HepG2 (cell line): ENCODE data around the gene USP30. TPM values are rescaled to one million over a fixed set of nuclear protein-coding genes. Genes with fewer than 3 reads are reported as not detected.

Experiments
- CENPX ChIP-seq: sonication (generic); formaldehyde crosslinking; IDR thresholded peaks from 2 replicates; pipeline ENCODE4 v1.9.0; 2021; ENCODE audit warnings: mild to moderate bottlenecking, missing genetic modification reagents, moderate library complexity
- HHEX ChIP-seq: IDR thresholded peaks from 2 replicates; pipeline ENCODE4 v1.6.1; 2016; ENCODE audit warnings: control low read depth
- MAZ ChIP-seq, 2 experiments: sonication (generic) in 1 of 2; formaldehyde crosslinking in 1 of 2; IDR thresholded peaks; 2 replicates each; pipeline versions ENCODE4 v1.5.0 to v1.6.1; 2012 to 2020; ENCODE audit warnings: low read depth in 2 of 2, mild to moderate bottlenecking in 2 of 2, borderline replicate concordance in 1 of 2, improper control_type of control experiment in 1 of 2, low read length in 1 of 2, missing genetic modification reagents in 1 of 2, moderate library complexity in 1 of 2
- NONO ChIP-seq, 2 experiments: fragments of 450-650 bp in 1 of 2; sonication (generic) in 1 of 2; formaldehyde crosslinking in 1 of 2; IDR thresholded peaks in 1 of 2; conservative IDR thresholded peaks in 1 of 2; 2 replicates each; pipeline versions ENCODE4 v1.6.1 to v1.8.0; 2017 to 2022; ENCODE audit warnings: mild to moderate bottlenecking in 1 of 2, missing genetic modification reagents in 1 of 2, moderate library complexity in 1 of 2
- ONECUT2 ChIP-seq: sonication (generic); formaldehyde crosslinking; IDR thresholded peaks from 2 replicates; pipeline ENCODE4 v1.4.0; 2020; ENCODE audit warnings: missing genetic modification reagents
- POLR2A ChIP-seq, 2 experiments: IDR thresholded peaks; 2 replicates each; pipeline ENCODE4 v1.6.1; 2011; ENCODE audit warnings: low read depth in 2 of 2, low read length in 2 of 2, mild to moderate bottlenecking in 1 of 2, moderate library complexity in 1 of 2; ENCODE audit not compliant: insufficient read depth in 1 of 2
- PPARG ChIP-seq: conservative IDR thresholded peaks from 2 replicates; pipeline ENCODE4 v1.6.1; 2016; ENCODE audit warnings: missing biosample characterization, missing genetic modification reagents
- REPIN1 ChIP-seq: sonication (generic); formaldehyde crosslinking; IDR thresholded peaks from 2 replicates; pipeline ENCODE4 v1.8.0; 2022; ENCODE audit warnings: missing genetic modification reagents, low read depth, mild to moderate bottlenecking, borderline replicate concordance
- ZMYM2 ChIP-seq: sonication (generic); formaldehyde crosslinking; IDR thresholded peaks from 2 replicates; pipeline ENCODE4 v1.8.0; 2022; ENCODE audit warnings: mild to moderate bottlenecking, missing genetic modification reagents
- ZNF264 ChIP-seq: sonication (generic); formaldehyde crosslinking; IDR thresholded peaks from 2 replicates; pipeline ENCODE4 v1.4.0; 2020; ENCODE audit warnings: missing genetic modification reagents
- ZNF558 ChIP-seq: sonication (generic); formaldehyde crosslinking; IDR thresholded peaks from 2 replicates; pipeline ENCODE4 v1.9.0; 2022; ENCODE audit warnings: mild to moderate bottlenecking, missing genetic modification reagents, borderline replicate concordance
- ZNF616 ChIP-seq: sonication (generic); formaldehyde crosslinking; IDR thresholded peaks from 2 replicates; pipeline ENCODE4 v1.5.0; 2020; ENCODE audit warnings: low read depth, mild to moderate bottlenecking, missing genetic modification reagents
- polyA plus RNA-seq, 8 experiments: library from polyadenylated mRNA; depleted of rRNA in 3 of 8; stranded (reverse) in 7 of 8; unstranded in 1 of 8; fragments of >200 nt; fragmentation: Illumina TruSeq in 4 of 8; extraction: Trizol in 4 of 8; gene quantifications; 2 replicates each; pipeline versions ENCODE4 v1.2.1 to v1.2.3, GENCODE V29; 2011 to 2016; ENCODE audit warnings: low read depth in 4 of 8, missing spikeins in 1 of 8, mixed read lengths in 1 of 8; ENCODE audit not compliant: insufficient read depth in 1 of 8
- total RNA-seq, 5 experiments: library from RNA; depleted of rRNA; stranded (reverse); fragments of >200 nt; fragmentation: Illumina TruSeq; extraction: Trizol; gene quantifications; 2 replicates each; pipeline ENCODE4 v1.2.3, GENCODE V29; 2016; ENCODE audit warnings: low read depth in 1 of 5
- TF ChIP-seq, protein P1 (sequence below): IDR thresholded peaks from 2 replicates; pipeline ENCODE4 v1.6.1; 2016; ENCODE audit warnings: low read depth, missing genetic modification reagents, missing compliant biosample characterization
- TF ChIP-seq, protein P2 (sequence below): IDR thresholded peaks from 2 replicates; pipeline ENCODE4 v1.6.1; 2016
- TF ChIP-seq, protein P3 (sequence below): fragments of 450-650 bp; IDR thresholded peaks from 2 replicates; pipeline ENCODE4 v1.6.1; 2017
- TF ChIP-seq, protein P4 (sequence below): sonication (generic); formaldehyde crosslinking; IDR thresholded peaks from 2 replicates; pipeline ENCODE4 v1.5.0; 2020; ENCODE audit warnings: mild to moderate bottlenecking, missing genetic modification reagents, borderline replicate concordance

USP30 gene
- total and polyA plus RNA-seq, 2 of the 13 experiments (the other 11 are each of a cell fraction or from before 2014, with no cell fraction given) = 11.2 to 20.8 TPM

DNA sequence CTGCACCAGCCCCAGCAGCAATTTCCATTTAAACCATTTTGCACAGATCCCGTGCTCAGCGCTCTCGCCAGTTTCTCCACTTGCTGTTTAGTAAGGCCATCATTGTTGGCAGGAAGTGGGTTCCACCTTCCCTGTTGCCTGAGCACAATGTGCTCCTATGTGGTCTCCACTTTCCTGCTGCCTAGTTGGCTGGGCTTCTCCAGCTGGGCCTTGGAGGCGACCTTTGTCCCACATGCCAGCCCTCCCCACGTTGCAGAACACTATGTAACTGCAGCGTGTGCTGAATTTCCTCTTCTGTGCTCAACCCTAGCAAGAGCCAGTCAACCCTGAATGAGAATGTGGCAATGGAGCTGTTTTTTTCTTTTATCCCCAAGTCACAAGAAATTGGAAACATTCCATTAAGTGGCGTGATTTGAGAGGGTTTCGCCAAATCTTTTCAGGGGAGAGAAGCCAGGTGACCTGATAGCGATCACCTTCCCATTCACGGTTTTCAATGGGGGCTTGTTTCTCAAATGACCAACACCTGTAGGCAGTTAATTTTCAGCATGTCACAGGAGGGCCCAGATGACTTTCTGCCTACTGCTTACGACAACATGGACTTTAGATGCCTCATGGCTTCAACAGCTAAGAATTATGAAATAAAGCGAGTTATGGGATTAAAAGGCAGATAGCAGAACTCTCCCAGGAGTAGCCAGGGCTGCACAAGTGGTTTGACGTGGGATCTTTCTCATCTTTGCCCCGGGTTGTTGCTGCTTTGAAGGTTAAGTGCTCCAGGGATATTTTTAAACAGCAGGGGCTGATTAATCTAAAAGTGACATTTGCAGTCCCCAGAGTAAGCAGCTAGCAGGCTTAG is 63.6 kb downstream of the USP30 start, which contains the start of gene ACACB (continued):
- TF ChIP-seq ZMYM2 (CRISPR knock-in tag) (no peak), ZNF558 (no peak; the same call in 1 of the 2 replicates), ONECUT2 (CRISPR knock-in tag) (no peak), REPIN1 (CRISPR knock-in tag) (peak; percentile 79; the same call in 1 of the 2 replicates), POLR2A (IDR thresholded peaks at IDR 0.05; ENCODE audit: insufficient read depth in 1 of 2, low read depth in 2 of 2, low read length in 2 of 2) (peak; percentile 58 to 88), NONO (IDR thresholded peaks at IDR 0.05) (no peak), NONO (CRISPR knock-in tag; conservative IDR thresholded peaks at IDR 0.05) (peak; percentile 78), CENPX (no peak), PPARG (CRISPR knock-in tag) (peak; percentile 99), MAZ (IDR thresholded peaks at IDR 0.05; ENCODE audit: borderline replicate concordance, low read depth, low read length) (peak; percentile 46; the same call in 1 of the 2 replicates), MAZ (CRISPR knock-in tag; IDR thresholded peaks at IDR 0.05; ENCODE audit: low read depth) (peak; percentile 43; the same call in 1 of the 2 replicates), ZNF616 (CRISPR knock-in tag) (no peak), HHEX (CRISPR knock-in tag) (no peak), ZNF264 (CRISPR knock-in tag) (no peak)
- TF ChIP-seq, protein P1, sequence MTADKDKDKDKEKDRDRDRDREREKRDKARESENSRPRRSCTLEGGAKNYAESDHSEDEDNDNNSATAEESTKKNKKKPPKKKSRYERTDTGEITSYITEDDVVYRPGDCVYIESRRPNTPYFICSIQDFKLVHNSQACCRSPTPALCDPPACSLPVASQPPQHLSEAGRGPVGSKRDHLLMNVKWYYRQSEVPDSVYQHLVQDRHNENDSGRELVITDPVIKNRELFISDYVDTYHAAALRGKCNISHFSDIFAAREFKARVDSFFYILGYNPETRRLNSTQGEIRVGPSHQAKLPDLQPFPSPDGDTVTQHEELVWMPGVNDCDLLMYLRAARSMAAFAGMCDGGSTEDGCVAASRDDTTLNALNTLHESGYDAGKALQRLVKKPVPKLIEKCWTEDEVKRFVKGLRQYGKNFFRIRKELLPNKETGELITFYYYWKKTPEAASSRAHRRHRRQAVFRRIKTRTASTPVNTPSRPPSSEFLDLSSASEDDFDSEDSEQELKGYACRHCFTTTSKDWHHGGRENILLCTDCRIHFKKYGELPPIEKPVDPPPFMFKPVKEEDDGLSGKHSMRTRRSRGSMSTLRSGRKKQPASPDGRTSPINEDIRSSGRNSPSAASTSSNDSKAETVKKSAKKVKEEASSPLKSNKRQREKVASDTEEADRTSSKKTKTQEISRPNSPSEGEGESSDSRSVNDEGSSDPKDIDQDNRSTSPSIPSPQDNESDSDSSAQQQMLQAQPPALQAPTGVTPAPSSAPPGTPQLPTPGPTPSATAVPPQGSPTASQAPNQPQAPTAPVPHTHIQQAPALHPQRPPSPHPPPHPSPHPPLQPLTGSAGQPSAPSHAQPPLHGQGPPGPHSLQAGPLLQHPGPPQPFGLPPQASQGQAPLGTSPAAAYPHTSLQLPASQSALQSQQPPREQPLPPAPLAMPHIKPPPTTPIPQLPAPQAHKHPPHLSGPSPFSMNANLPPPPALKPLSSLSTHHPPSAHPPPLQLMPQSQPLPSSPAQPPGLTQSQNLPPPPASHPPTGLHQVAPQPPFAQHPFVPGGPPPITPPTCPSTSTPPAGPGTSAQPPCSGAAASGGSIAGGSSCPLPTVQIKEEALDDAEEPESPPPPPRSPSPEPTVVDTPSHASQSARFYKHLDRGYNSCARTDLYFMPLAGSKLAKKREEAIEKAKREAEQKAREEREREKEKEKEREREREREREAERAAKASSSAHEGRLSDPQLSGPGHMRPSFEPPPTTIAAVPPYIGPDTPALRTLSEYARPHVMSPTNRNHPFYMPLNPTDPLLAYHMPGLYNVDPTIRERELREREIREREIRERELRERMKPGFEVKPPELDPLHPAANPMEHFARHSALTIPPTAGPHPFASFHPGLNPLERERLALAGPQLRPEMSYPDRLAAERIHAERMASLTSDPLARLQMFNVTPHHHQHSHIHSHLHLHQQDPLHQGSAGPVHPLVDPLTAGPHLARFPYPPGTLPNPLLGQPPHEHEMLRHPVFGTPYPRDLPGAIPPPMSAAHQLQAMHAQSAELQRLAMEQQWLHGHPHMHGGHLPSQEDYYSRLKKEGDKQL (CRISPR knock-in tag) = no peak
- TF ChIP-seq, protein P2, sequence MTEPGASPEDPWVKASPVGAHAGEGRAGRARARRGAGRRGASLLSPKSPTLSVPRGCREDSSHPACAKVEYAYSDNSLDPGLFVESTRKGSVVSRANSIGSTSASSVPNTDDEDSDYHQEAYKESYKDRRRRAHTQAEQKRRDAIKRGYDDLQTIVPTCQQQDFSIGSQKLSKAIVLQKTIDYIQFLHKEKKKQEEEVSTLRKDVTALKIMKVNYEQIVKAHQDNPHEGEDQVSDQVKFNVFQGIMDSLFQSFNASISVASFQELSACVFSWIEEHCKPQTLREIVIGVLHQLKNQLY (CRISPR knock-in tag) = peak; percentile 38; the same call in 1 of the 2 replicates
- TF ChIP-seq, protein P3, sequence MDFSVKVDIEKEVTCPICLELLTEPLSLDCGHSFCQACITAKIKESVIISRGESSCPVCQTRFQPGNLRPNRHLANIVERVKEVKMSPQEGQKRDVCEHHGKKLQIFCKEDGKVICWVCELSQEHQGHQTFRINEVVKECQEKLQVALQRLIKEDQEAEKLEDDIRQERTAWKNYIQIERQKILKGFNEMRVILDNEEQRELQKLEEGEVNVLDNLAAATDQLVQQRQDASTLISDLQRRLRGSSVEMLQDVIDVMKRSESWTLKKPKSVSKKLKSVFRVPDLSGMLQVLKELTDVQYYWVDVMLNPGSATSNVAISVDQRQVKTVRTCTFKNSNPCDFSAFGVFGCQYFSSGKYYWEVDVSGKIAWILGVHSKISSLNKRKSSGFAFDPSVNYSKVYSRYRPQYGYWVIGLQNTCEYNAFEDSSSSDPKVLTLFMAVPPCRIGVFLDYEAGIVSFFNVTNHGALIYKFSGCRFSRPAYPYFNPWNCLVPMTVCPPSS = no peak
- TF ChIP-seq, protein P4, sequence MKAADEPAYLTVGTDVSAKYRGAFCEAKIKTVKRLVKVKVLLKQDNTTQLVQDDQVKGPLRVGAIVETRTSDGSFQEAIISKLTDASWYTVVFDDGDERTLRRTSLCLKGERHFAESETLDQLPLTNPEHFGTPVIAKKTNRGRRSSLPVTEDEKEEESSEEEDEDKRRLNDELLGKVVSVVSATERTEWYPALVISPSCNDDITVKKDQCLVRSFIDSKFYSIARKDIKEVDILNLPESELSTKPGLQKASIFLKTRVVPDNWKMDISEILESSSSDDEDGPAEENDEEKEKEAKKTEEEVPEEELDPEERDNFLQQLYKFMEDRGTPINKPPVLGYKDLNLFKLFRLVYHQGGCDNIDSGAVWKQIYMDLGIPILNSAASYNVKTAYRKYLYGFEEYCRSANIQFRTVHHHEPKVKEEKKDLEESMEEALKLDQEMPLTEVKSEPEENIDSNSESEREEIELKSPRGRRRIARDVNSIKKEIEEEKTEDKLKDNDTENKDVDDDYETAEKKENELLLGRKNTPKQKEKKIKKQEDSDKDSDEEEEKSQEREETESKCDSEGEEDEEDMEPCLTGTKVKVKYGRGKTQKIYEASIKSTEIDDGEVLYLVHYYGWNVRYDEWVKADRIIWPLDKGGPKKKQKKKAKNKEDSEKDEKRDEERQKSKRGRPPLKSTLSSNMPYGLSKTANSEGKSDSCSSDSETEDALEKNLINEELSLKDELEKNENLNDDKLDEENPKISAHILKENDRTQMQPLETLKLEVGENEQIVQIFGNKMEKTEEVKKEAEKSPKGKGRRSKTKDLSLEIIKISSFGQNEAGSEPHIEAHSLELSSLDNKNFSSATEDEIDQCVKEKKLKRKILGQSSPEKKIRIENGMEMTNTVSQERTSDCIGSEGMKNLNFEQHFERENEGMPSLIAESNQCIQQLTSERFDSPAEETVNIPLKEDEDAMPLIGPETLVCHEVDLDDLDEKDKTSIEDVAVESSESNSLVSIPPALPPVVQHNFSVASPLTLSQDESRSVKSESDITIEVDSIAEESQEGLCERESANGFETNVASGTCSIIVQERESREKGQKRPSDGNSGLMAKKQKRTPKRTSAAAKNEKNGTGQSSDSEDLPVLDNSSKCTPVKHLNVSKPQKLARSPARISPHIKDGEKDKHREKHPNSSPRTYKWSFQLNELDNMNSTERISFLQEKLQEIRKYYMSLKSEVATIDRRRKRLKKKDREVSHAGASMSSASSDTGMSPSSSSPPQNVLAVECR (CRISPR knock-in tag) = peak; percentile 83; the same call in 1 of the 2 replicates
